ENCODE measurements around the gene CD177. TPM values are rescaled to one million over a fixed set of nuclear protein-coding genes. Genes with fewer than 3 reads are reported as not detected.

The CD177 gene
- total RNA-seq, 1 experiment from 2014 or later = 0.09 TPM

DNA sequence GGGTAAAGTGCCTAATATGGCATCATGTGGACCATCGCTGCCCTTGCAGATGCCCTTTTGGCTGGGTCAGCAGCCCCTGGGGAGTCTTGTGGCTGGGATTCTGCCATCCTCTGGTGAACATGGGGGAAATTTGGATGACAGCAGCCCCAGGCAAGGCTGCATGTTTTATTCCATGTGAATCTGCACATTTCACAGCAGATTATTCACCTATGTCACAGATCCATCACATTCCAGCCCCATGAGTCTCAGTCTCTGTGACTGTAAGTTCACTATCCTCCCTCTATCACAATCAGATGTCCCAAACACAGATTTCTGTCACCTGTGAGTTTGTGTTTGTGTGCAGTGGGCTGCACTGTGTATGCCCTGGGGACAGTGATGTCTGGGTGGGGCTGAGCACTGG lies 47.4 kb upstream of the CD177 start:
- Histone ChIP-seq H3K14ac (ENCODE audit: insufficient read depth, low read length) (no peak overlapping the region), H3K18ac (ENCODE audit: insufficient read length, low read depth, low read length) (no peak overlapping the region), H4K91ac (ENCODE audit: insufficient read length, low read depth, low read length) (no peak overlapping the region), H2BK12ac (ENCODE audit: insufficient read length, low read depth, low read length) (no peak overlapping the region), H3K79me1 (ENCODE audit: insufficient read depth, low read depth, low read length, poor library complexity, severe bottlenecking) (no peaks in the 10 kb centered on the region), H3K79me2 (ENCODE audit: insufficient read depth, low read length) (no peaks in the 10 kb centered on the region), H3K4ac (ENCODE audit: low read depth, low read length) (no peak overlapping the region), H3K9me3 (ENCODE audit: control insufficient read depth, low read depth, low read length) (peaks cover 40% of the 10 kb centered on the region), H3K56ac (ENCODE audit: insufficient read length, low read depth, low read length) (no peak overlapping the region), H2BK15ac (ENCODE audit: low read depth, low read length) (no peak overlapping the region), H3K23me2 (ENCODE audit: insufficient read length, low read depth, low read length, poor library complexity, severe bottlenecking) (no peaks in the 10 kb centered on the region), H2BK20ac (ENCODE audit: low read depth, low read length, poor library complexity, severe bottlenecking) (no peak overlapping the region), H3K27me3 (ENCODE audit: insufficient read depth, low read length) (no peaks in the 10 kb centered on the region), H2AK5ac (ENCODE audit: insufficient read length, low read length) (no peak overlapping the region), H3T11ph (ENCODE audit: low read length) (no peak overlapping the region), H2BK5ac (ENCODE audit: insufficient read length, low read length) (no peak overlapping the region), H3K27ac (ENCODE audit: insufficient read length, low read depth, low read length) (no peak overlapping the region), H4K8ac (replicated peaks; ENCODE audit: insufficient read length, low read depth, low read length) (no peak overlapping the region), H2AFZ (ENCODE audit: low read length) (no peak overlapping the region), H3K9ac (ENCODE audit: extremely low read depth, insufficient read length, low read length) (no peak overlapping the region), H4K20me1 (ENCODE audit: control insufficient read depth, insufficient read depth, insufficient read length) (no peaks in the 10 kb centered on the region), H3K23ac (ENCODE audit: insufficient read length, low read depth, low read length) (no peak overlapping the region), H4K5ac (ENCODE audit: insufficient read length, low read depth, low read length) (no peak overlapping the region), H3K4me2 (ENCODE audit: insufficient read depth, insufficient read length, low read length) (no peak overlapping the region), H2BK120ac (ENCODE audit: low read depth, low read length, poor library complexity, severe bottlenecking) (no peak overlapping the region), H3K4me1 (ENCODE audit: insufficient read depth, low read length) (no peaks in the 10 kb centered on the region)
- Mint-ChIP-seq H3K27ac (no peak overlapping the region), H3K27me3 (ENCODE audit: low read depth) (peaks cover 3% of the 10 kb centered on the region), H3K4me3 (no peak overlapping the region), H3K36me3 (ENCODE audit: insufficient read depth in 1 of 3, low read depth in 3 of 3) (peaks cover 0 to 33% (median 14%) of the 10 kb centered on the region in 3 experiments), H3K9me3 (peaks cover 94 to 99% of the 10 kb centered on the region in 2 experiments), H3K4me1 (no peaks in the 10 kb centered on the region)
- TF ChIP-seq, protein P1, sequence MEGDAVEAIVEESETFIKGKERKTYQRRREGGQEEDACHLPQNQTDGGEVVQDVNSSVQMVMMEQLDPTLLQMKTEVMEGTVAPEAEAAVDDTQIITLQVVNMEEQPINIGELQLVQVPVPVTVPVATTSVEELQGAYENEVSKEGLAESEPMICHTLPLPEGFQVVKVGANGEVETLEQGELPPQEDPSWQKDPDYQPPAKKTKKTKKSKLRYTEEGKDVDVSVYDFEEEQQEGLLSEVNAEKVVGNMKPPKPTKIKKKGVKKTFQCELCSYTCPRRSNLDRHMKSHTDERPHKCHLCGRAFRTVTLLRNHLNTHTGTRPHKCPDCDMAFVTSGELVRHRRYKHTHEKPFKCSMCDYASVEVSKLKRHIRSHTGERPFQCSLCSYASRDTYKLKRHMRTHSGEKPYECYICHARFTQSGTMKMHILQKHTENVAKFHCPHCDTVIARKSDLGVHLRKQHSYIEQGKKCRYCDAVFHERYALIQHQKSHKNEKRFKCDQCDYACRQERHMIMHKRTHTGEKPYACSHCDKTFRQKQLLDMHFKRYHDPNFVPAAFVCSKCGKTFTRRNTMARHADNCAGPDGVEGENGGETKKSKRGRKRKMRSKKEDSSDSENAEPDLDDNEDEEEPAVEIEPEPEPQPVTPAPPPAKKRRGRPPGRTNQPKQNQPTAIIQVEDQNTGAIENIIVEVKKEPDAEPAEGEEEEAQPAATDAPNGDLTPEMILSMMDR (conservative IDR thresholded peaks at IDR 0.05) = no peak
- no CpG with 5 or more reads among the region's 1 CpG for WGBS (ENCODE audit: extremely low coverage, insufficient read length, low lambda C conversion rate)
- no peak for DNase-seq

Measured in H9 (cell line).